Spinal cord (tissue), 10 donors: ENCODE measurements around the gene ADORA2A. TPM values are rescaled to one million over a fixed set of nuclear protein-coding genes. Genes with fewer than 3 reads are reported as not detected.

Experiments used
- DNase-seq, 6 donors: peaks; one replicate each; pipeline versions ENCODE4 v3.0.0 to v3.0.0-alpha.2; 2013 to 2015; ENCODE audit warnings: low spot score in 6 of 6, low read depth in 4 of 6
- H3K27ac ChIP-seq: one replicate; pipeline ENCODE4 v1.5.1; 2013; ENCODE audit warnings: low read depth, low read length, control low read depth
- H3K27me3 ChIP-seq: one replicate; pipeline ENCODE4 v1.6.1; 2013; ENCODE audit warnings: low read length; ENCODE audit not compliant: control insufficient read depth, insufficient read depth
- H3K36me3 ChIP-seq: one replicate; pipeline ENCODE4 v1.6.1; 2013; ENCODE audit warnings: low read length; ENCODE audit not compliant: control insufficient read depth, insufficient read depth
- H3K4me1 ChIP-seq: one replicate; pipeline ENCODE4 v1.6.1; 2013; ENCODE audit warnings: low read length; ENCODE audit not compliant: control insufficient read depth, insufficient read depth
- H3K4me3 ChIP-seq: one replicate; pipeline ENCODE4 v1.5.1; 2013; ENCODE audit warnings: low read depth, low read length, control low read depth
- H3K9me3 ChIP-seq: one replicate; pipeline ENCODE4 v1.6.1; 2013; ENCODE audit warnings: low read length; ENCODE audit not compliant: control insufficient read depth, insufficient read depth
- whole genome bisulfite sequencing: methylation state at CpG from one replicate; pipeline ENCODE4 v1.1.5; 2013; ENCODE audit warnings: missing lambda C conversion rate; ENCODE audit not compliant: insufficient coverage; 5-methylcytosine and 5-hydroxymethylcytosine counted together
- polyA plus RNA-seq, 2 donors: library from polyadenylated mRNA; unstranded; fragments of 120-200 nt; gene quantifications; one replicate each; pipeline ENCODE4 v1.2.1, GENCODE V29; 2013; ENCODE audit not compliant: insufficient read length in 2 of 2
- total RNA-seq, 2 donors: library from RNA; depleted of rRNA in 1 of 2; stranded (reverse); fragments of 120-200 nt in 1 of 2; fragments of >200 nt in 1 of 2; gene quantifications; one replicate each; pipeline versions ENCODE4 v1.2.3 to v1.2.4, GENCODE V29; 2013 to 2014
- donor health status: healthy.

The ADORA2A gene
- total and polyA plus RNA-seq, 4 donors: 9.6 to 20.9 (median 19.8) TPM

GRCh38 chr22:24444729-24445466 is 17.5 kb downstream of the ADORA2A start:
- Histone ChIP-seq H3K27ac (no peak overlapping the region), H3K27me3 (no peaks in the 10 kb centered on the region), H3K4me1 (peaks cover 29% of the 10 kb centered on the region), H3K36me3 (peaks cover 15% of the 10 kb centered on the region), H3K9me3 (no peaks in the 10 kb centered on the region), H3K4me3 (no peak overlapping the region)
- no peak for DNase-seq
- WGBS: 59% methylated on average over 10 of the region's 12 CpGs

- Histone ChIP-seq H3K9me3 (no peaks in the 10 kb centered on the region), H3K27me3 (no peaks in the 10 kb centered on the region), H3K27ac (no peak overlapping the region), H3K36me3 (peaks cover 14% of the 10 kb centered on the region), H3K4me1 (peaks cover 29% of the 10 kb centered on the region), H3K4me3 (no peak overlapping the region)
- no peak for DNase-seq
- 70% methylated on average over 10 of the region's 11 CpGs for WGBS
These were observed 18.3 kb downstream of the ADORA2A start for GRCh38 chr22:24445481-24446259.

GRCh38 chr22:24446260-24446611 is 18.8 kb downstream of the ADORA2A start:
- DNase-seq: no peak
- Histone ChIP-seq H3K27me3 (no peaks in the 10 kb centered on the region), H3K27ac (no peak overlapping the region), H3K9me3 (no peaks in the 10 kb centered on the region), H3K4me1 (peaks cover 26% of the 10 kb centered on the region), H3K4me3 (no peak overlapping the region), H3K36me3 (peaks cover 8% of the 10 kb centered on the region)
- 72% methylated on average over 2 of the region's 3 CpGs for WGBS

- Histone ChIP-seq H3K36me3 (no peaks in the 10 kb centered on the region), H3K4me1 (peaks cover 9% of the 10 kb centered on the region), H3K9me3 (no peaks in the 10 kb centered on the region), H3K27me3 (no peaks in the 10 kb centered on the region), H3K4me3 (no peak overlapping the region), H3K27ac (no peak overlapping the region)
- no peak for DNase-seq
- 14% methylated on average over 1 of the region's 1 CpG for WGBS
These were observed 23.2 kb downstream of the ADORA2A start for GRCh38 chr22:24450610-24451009.

GRCh38 chr22:24451162-24451561 is 23.8 kb downstream of the ADORA2A start:
- no peak overlapping the region for H3K27ac ChIP-seq

GRCh38 chr22:24453853-24454252 is 26.5 kb downstream of the ADORA2A start:
- no peak for DNase-seq
- no peak overlapping the region for H3K4me3 ChIP-seq
- H3K4me1 ChIP-seq: peaks cover 7% of the 10 kb centered on the region
- H3K9me3 ChIP-seq: no peaks in the 10 kb centered on the region
- no peak overlapping the region for H3K27ac ChIP-seq
- 80% methylated on average over 1 of the region's 1 CpG for WGBS
- H3K36me3 ChIP-seq: no peaks in the 10 kb centered on the region
- no peaks in the 10 kb centered on the region for H3K27me3 ChIP-seq

More at GRCh38 chr22:24451162-24451561, 23.8 kb downstream of the ADORA2A start:
- peaks cover 7% of the 10 kb centered on the region for H3K4me1 ChIP-seq
- no peaks in the 10 kb centered on the region for H3K9me3 ChIP-seq
- no peaks in the 10 kb centered on the region for H3K27me3 ChIP-seq
- DNase-seq: no peak
- H3K36me3 ChIP-seq: no peaks in the 10 kb centered on the region
- no peak overlapping the region for H3K4me3 ChIP-seq

GRCh38 chr22:24455039-24455438 is 27.6 kb downstream of the ADORA2A start:
- no peak for DNase-seq
- Histone ChIP-seq H3K4me1 (peaks cover 7% of the 10 kb centered on the region), H3K27ac (no peak overlapping the region), H3K4me3 (no peak overlapping the region), H3K27me3 (no peaks in the 10 kb centered on the region), H3K36me3 (no peaks in the 10 kb centered on the region), H3K9me3 (no peaks in the 10 kb centered on the region)
- WGBS: 57% methylated on average over 4 of the region's 4 CpGs

- no peaks in the 10 kb centered on the region for H3K9me3 ChIP-seq
- H3K36me3 ChIP-seq: no peaks in the 10 kb centered on the region
- peaks cover 12% of the 10 kb centered on the region for H3K4me1 ChIP-seq
- no peak for DNase-seq
- no peak overlapping the region for H3K4me3 ChIP-seq
- H3K27me3 ChIP-seq: no peaks in the 10 kb centered on the region
- no peak overlapping the region for H3K27ac ChIP-seq
- WGBS: 60% methylated on average over 4 of the region's 9 CpGs
These were observed 28.5 kb downstream of the ADORA2A start for GRCh38 chr22:24455751-24456426.

- Histone ChIP-seq H3K9me3 (no peaks in the 10 kb centered on the region), H3K4me3 (no peak overlapping the region), H3K27ac (no peak overlapping the region), H3K36me3 (no peaks in the 10 kb centered on the region), H3K27me3 (no peaks in the 10 kb centered on the region), H3K4me1 (peaks cover 12% of the 10 kb centered on the region)
- WGBS: 70% methylated on average over 2 of the region's 3 CpGs
- no peak for DNase-seq
These were observed 30.6 kb downstream of the ADORA2A start for GRCh38 chr22:24457894-24458420.
